Body of pancreas (tissue), 4 donors: ENCODE measurements around the gene EYS.

Experiments used
- POLR2A ChIP-seq, 3 donors: fragments of 450-650 bp; IDR thresholded peaks; one replicate each; pipeline ENCODE4 v1.6.1; 2016; ENCODE audit warnings: antibody characterized with exemption in 3 of 3, mild to moderate bottlenecking in 2 of 3
- TF ChIP-seq, protein P1 (sequence below), 7 experiments: fragments of 450-650 bp in 4 of 7; fragments of 200-600 bp in 3 of 7; sonication (generic) in 3 of 7; IDR thresholded peaks; one replicate each; pipeline ENCODE4 v1.5.1; 2016 to 2019; ENCODE audit warnings: antibody characterized with exemption in 7 of 7

DNA sequence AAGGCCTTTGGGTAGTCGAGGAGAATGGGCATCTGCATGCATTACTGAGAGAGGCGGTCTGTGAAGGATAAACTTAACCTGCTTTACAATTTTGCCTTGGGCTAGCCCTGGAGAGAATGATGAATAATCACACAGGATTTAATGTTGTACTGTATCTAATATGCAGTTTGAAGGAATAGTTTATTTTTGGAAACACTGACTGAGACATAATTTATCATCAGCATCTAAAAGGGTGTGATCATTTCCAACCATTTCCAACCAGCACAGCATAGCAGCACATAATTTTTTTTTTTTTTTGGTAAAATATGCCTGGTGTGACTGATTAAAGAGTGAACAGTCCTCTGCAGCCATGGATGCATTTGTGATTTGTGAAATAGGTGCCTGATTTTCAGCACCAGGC is 1552.0 kb downstream of the EYS start:
- TF ChIP-seq, protein P1, sequence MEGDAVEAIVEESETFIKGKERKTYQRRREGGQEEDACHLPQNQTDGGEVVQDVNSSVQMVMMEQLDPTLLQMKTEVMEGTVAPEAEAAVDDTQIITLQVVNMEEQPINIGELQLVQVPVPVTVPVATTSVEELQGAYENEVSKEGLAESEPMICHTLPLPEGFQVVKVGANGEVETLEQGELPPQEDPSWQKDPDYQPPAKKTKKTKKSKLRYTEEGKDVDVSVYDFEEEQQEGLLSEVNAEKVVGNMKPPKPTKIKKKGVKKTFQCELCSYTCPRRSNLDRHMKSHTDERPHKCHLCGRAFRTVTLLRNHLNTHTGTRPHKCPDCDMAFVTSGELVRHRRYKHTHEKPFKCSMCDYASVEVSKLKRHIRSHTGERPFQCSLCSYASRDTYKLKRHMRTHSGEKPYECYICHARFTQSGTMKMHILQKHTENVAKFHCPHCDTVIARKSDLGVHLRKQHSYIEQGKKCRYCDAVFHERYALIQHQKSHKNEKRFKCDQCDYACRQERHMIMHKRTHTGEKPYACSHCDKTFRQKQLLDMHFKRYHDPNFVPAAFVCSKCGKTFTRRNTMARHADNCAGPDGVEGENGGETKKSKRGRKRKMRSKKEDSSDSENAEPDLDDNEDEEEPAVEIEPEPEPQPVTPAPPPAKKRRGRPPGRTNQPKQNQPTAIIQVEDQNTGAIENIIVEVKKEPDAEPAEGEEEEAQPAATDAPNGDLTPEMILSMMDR (IDR thresholded peaks at IDR 0.05) = no peak
- TF ChIP-seq POLR2A (IDR thresholded peaks at IDR 0.05) = no peak
